ENCODE measurements around the gene ATP2C2.

ATP2C2 gene

DNA sequence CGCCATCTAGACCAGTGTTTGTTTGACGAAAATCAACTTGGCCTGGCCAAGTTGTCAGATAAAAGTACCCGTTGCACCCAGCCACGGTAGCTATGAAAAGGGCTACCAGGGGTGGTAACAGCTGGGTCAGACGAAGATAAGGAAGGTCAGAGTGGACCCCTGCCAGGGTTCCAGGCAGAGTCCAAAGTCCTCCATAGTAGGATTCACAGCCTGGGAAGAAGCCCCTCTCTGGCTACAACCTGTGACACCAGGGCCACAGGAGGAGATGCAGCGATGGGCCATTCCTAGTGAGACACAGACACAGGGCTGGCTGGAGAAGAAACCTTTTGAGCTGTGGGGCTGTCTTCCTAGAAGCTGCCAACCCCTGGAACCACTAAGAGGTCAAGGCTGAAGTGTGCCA, 96.8 kb downstream of the ATP2C2 start:
- Histone ChIP-seq H3K27me3 (ENCODE audit: insufficient read depth, poor library complexity, severe bottlenecking) (no peaks in the 10 kb centered on the region), H3K4me3 (replicated peaks; ENCODE audit: insufficient read depth, low read length) (no peak overlapping the region), H3K27ac (replicated peaks) (no peak overlapping the region)
- no peak for DNase-seq (ENCODE audit: low read depth in 1 of 2, low spot score in 1 of 2)
- TF ChIP-seq, protein P1, sequence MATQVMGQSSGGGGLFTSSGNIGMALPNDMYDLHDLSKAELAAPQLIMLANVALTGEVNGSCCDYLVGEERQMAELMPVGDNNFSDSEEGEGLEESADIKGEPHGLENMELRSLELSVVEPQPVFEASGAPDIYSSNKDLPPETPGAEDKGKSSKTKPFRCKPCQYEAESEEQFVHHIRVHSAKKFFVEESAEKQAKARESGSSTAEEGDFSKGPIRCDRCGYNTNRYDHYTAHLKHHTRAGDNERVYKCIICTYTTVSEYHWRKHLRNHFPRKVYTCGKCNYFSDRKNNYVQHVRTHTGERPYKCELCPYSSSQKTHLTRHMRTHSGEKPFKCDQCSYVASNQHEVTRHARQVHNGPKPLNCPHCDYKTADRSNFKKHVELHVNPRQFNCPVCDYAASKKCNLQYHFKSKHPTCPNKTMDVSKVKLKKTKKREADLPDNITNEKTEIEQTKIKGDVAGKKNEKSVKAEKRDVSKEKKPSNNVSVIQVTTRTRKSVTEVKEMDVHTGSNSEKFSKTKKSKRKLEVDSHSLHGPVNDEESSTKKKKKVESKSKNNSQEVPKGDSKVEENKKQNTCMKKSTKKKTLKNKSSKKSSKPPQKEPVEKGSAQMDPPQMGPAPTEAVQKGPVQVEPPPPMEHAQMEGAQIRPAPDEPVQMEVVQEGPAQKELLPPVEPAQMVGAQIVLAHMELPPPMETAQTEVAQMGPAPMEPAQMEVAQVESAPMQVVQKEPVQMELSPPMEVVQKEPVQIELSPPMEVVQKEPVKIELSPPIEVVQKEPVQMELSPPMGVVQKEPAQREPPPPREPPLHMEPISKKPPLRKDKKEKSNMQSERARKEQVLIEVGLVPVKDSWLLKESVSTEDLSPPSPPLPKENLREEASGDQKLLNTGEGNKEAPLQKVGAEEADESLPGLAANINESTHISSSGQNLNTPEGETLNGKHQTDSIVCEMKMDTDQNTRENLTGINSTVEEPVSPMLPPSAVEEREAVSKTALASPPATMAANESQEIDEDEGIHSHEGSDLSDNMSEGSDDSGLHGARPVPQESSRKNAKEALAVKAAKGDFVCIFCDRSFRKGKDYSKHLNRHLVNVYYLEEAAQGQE (IDR thresholded peaks at IDR 0.05; ENCODE audit: insufficient replicate concordance, low read depth): no peak
- TF ChIP-seq POLR2AphosphoS5 (IDR thresholded peaks at IDR 0.05; ENCODE audit: low read depth) (no peak), GABPA (IDR thresholded peaks at IDR 0.05; ENCODE audit: low read depth) (no peak), SPI1 (IDR thresholded peaks at IDR 0.05; ENCODE audit: borderline replicate concordance, low read depth) (no peak), CTCF (IDR thresholded peaks at IDR 0.05; ENCODE audit: insufficient read depth, low read length) (no peak)

DNA sequence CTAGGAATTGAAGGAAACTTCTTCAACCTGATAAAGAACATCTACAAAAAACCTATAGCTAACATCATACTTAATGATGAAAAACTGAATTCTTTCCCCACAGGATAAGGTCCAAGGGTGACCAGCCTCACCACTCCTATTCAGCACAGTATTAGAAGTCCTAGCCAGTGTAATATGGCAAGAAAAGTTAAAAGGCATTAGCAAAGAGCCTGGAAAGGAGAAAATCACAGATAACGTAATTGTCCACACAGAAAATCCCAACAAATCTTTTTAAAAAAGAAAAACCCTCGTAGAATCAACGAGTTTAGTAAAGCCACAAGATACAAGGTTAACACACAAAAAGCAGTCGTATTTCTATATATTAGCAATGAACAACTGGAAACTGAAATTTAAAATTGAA, 98.4 kb downstream of the ATP2C2 start:
- DNase-seq (ENCODE audit: low read depth in 1 of 2, low spot score in 1 of 2): no peak
- no peaks in the 10 kb centered on the region for H3K27me3 ChIP-seq (ENCODE audit: insufficient read depth, poor library complexity, severe bottlenecking)
- no peak overlapping the region for H3K4me3 ChIP-seq (replicated peaks; ENCODE audit: insufficient read depth, low read length)
- no peak overlapping the region for H3K27ac ChIP-seq (replicated peaks)
- TF ChIP-seq POLR2AphosphoS5 (IDR thresholded peaks at IDR 0.05; ENCODE audit: low read depth) (no peak), SPI1 (IDR thresholded peaks at IDR 0.05; ENCODE audit: borderline replicate concordance, low read depth) (no peak), GABPA (IDR thresholded peaks at IDR 0.05; ENCODE audit: low read depth) (no peak)
- TF ChIP-seq, protein P1 (IDR thresholded peaks at IDR 0.05; ENCODE audit: insufficient replicate concordance, low read depth): no peak

GRCh38 chr16:84467256-84467655, 98.9 kb downstream of the ATP2C2 start:
- Histone ChIP-seq H3K4me3 (replicated peaks; ENCODE audit: insufficient read depth, low read length) (no peak overlapping the region), H3K27me3 (ENCODE audit: insufficient read depth, poor library complexity, severe bottlenecking) (no peaks in the 10 kb centered on the region), H3K27ac (replicated peaks) (no peak overlapping the region)
- TF ChIP-seq, protein P1 (IDR thresholded peaks at IDR 0.05; ENCODE audit: insufficient replicate concordance, low read depth): no peak
- TF ChIP-seq POLR2AphosphoS5 (IDR thresholded peaks at IDR 0.05; ENCODE audit: low read depth) (no peak), GABPA (IDR thresholded peaks at IDR 0.05; ENCODE audit: low read depth) (no peak), SPI1 (IDR thresholded peaks at IDR 0.05; ENCODE audit: borderline replicate concordance, low read depth) (no peak), CTCF (IDR thresholded peaks at IDR 0.05; ENCODE audit: insufficient read depth, low read length) (no peak)
- DNase-seq (ENCODE audit: low read depth in 1 of 2, low spot score in 1 of 2): peak in 1 of 2 experiments; percentile 0

All from HL-60 (cell line).